Activated CD4-positive, alpha-beta T cell treated with anti-CD3 and anti-CD28 coated beads for 4 hours (primary cell): Measurements from ENCODE around the gene TCERG1.
"Not testable (repeated sequence)": the region's sequence is repeated elsewhere in the genome, so short reads cannot be mapped to it uniquely, and the experiment has no call there.

Experiments
- DNase-seq, 2 donors: peaks; one replicate each; pipeline ENCODE4 v3.0.0-alpha.2; 2020

TCERG1 gene

DNA sequence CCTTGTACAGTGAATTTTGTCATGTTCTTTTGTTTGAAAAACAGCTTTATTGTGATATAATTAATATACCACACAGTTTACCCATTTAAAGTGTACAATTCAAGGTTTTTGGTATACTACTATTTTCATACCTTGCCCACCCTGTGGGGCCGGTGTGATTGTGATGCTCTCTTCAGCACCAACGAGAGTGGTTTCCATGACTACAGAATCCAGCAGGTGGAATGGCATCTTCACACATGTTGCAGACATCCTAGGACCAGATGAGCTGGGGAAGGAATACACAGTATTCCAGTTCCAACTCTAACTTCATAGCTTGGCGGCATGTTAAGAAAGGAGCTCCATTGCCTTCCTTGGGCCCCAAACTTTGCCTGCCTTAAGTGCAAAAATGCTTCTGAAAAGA, 76.6 kb downstream of the TCERG1 start:
- DNase-seq = no peak

GRCh38 chr5:146527785-146528184, 80.7 kb downstream of the TCERG1 start:
- no peak for DNase-seq

DNA sequence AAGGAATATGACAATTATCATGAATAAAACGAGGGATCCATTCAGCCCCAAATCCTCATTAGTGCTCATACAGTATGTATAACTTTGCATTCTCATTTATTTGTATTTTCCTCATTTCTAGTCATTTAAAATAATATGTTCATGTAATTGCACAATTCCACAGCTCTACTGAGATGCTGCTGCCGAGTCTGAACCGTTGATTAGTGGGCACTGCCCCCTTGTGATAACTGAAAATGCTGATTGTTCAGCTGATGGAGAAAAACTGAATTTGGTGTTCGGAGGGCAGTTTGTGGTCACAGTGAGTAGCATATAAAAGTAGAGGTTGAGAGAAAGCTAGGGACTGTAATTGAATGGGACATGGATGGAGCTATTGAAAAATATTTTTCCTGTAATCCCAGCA, 81.1 kb downstream of the TCERG1 start:
- no peak for DNase-seq

DNA sequence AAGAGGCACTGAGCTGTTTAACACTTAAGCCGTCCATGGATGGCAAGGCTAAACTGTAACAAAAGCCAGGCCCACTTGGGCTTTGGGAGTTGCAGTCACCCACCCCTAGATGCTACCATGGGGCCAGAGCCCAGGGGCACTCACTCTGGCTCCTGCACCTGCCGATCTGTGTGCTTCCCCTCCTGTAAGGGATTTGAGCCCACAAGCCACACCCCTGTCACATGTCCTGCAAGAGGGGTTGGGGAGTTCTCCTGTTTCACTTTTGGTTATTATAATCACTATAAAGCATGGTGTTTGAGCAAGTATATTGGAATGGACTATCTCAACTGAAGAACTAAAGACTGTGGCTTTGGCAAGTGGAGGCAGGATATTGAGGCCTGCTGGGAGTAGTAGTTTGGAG, 82.9 kb downstream of the TCERG1 start:
- DNase-seq = no peak

- peak; percentile 69 to 78 for DNase-seq
These were observed 86.2 kb downstream of the TCERG1 start for GRCh38 chr5:146533260-146533857.

GRCh38 chr5:146533882-146534281, 86.7 kb downstream of the TCERG1 start:
- no peak for DNase-seq

DNA sequence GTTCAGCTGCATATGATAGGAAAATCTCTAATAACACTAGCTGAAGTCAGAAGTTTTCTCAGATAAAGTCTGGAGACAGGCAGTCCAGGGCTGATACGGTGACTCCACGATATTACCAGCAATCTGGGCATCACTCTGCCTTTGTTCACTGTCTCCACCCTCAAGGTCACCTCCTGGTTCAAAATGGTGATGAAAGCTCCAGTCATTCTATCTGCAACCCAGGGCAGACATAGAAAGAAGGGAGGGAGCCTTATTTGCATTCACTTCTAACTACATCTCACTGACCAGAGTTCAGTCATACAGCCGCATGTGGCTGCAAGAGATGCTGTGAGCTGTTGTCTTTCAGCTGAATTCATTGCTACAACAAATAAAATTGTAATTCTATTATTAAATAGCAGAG, 91.3 kb downstream of the TCERG1 start:
- DNase-seq = no peak

GRCh38 chr5:146539973-146540372, 92.8 kb downstream of the TCERG1 start:
- no peak for DNase-seq

GRCh38 chr5:146540414-146540813, 93.3 kb downstream of the TCERG1 start:
- DNase-seq = no peak

DNA sequence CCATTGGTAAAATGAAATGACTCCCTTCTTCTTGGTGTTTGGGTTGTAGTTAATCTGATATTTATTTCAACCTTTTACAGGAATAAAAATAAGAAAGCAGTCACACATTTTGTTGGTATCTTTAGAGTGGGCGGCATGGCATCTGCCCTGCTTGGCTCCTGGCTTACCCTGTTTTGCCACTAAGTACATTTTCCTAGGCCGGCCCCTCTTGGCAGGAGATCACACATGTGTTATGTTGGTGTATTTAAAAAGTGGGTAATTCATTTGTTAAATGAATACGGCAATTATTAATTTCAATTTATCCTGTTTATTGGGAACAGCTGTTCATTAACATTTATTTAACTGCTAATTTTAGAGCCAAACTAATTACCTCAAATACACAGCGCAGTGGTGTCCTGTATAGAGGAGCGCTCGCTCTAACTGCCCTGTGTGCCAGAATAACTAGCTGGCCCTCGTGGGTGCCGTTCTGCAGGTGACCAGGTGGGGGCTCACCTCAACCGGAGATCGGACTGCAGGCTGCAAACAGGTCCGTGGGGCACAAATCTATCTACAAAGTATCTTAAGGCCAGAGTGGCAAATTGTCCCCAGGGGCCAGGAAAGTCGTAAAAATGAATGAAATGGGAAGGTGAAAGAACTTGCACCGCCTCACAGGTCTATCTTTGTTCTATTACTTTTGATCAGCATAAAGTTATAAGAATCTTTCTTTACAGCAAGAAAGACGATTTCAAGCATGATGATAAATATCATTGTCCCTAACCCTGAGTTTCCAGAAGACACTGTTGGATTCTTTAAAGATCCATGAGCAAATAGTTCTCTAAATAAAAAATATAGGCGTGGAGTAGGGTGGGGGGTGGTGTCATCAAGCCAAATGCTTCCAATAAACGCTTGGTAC, 95.1 kb downstream of the TCERG1 start:
- DNase-seq = peak; percentile 46 to 69

DNA sequence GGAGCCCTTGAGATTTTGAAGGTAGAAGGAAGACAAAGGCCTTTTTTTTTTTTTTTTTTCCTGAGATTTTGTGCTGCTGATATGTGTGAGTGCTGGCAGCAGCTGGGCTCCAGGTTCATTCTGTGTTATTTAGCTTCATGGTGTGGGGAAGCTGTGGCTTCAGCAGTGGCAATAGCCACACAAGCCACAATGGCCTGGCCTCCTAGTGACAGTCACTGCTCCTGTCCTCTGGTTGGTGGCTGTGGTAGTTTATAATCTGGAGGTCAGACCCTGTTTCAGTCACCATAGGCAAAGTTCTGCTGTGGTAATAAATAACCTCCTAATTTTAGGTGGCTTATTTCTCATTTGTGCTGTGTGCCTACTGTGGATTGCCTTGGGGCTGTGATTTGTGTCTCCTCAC, 97.1 kb downstream of the TCERG1 start:
- no peak for DNase-seq

DNA sequence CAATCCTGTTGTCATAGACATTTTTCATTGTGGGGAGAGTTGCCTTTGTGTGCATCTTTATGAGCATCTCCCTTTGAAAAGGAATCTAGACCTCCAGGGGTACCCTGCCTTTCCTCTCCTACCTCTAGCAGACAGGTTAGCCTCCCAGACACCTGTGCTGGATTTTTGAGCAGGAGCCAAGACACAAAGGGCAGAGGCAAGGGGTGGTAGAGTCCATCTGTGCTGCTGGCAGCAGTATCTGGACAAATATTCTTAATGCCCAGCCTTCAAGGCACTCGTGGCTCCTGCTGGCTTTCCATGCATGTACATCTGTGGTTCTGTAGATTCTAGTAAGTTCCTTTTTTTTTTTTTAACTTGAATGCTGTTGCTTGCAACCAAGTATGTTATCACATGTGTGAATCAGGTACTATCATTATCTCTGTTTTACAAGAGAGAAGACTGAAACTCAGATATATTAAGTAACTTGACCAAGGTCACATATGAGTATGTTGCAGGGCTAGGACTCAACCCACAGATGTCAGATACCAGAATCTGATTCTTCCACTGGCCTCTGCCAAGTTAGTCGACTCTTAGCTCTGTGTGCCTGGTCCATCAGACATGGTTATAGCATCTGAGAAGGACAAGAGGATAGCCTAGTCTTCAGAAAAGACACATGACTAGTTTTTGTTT, 101.8 kb downstream of the TCERG1 start:
- DNase-seq = no peak

DNA sequence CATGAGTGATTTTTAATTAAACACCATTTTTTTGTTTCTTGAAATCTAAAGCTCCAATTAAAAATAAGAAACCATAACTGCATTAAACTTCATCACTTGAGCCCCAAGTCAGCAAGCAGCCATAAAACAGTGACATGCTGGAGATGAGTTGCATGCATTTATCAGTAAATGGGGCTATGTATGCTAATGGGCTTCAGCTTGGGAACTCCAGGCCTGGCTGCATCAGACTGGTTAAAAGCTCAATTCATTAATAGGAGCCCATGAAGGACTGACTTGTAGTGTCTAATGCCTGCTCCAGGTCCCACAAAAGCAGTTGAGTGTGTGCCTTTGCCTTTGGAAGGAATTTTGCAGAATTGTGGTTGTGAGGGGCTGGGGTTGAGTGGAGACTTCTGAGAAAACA, 102.5 kb downstream of the TCERG1 start:
- DNase-seq = no peak

DNA sequence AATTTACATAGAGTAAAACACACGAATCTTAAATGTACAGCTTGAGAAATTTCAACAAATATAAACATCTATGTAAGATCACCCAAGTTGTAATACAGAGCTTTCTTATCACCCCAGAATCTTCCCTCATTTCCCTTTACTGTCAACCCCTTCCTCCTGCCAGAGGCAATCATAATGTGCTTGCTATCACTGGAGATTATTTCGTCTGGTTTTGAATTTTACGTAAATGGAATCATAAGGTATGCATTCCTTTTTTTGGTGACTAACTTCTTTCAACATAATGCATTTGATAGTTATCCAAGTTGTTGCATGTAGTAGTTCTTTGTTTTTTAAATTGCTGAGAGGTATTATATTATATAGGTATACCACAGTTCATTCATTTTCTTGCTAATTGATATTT, 106.3 kb downstream of the TCERG1 start:
- DNase-seq = no peak

GRCh38 chr5:146556884-146557283, 109.8 kb downstream of the TCERG1 start:
- DNase-seq = not testable (repeated sequence)

DNA sequence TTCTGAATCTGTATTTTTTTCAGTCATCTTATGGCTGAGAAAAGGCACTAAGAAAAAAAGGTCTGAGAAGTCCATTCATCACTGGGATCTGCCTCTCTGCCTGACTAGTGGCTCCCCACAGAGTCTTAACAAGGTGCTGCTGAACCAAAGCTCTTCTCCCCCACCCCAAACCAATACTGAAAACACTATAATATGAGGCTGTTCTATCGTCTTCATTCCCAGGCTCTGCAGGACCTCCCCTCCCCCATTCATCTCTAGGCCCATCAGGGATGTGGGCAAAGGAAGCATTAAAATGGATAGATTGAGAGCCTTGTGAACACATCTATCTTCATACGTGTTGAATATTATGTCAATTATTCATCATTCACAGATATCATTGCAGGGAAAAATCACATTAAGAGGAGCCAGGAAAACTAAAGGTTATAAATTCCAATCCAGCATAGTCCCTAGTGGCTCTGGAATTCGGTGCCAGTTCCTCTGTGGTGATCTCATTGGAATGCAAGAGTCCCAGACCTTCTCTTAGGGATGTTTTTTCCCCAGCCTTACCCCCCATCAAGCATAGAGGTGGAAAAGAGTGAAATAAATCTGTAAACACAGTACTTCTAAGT, 113.2 kb downstream of the TCERG1 start:
- no peak for DNase-seq
